Hepatocyte (in vitro differentiated cells): ENCODE data around the gene CLMP.
A peak's percentile ranks its signal among the peaks of the same experiment; 100 is the strongest.

ENCODE experiments used
- CTCF ChIP-seq: fragments of 200-600 bp; sonication (generic); IDR thresholded peaks from 2 replicates; pipeline ENCODE4 v1.5.1; 2016; ENCODE audit warnings: antibody characterized with exemption, mild to moderate bottlenecking; ENCODE audit not compliant: poor library complexity
- EZH2phosphoT487 ChIP-seq: fragments of 200-600 bp; sonication (generic); IDR thresholded peaks from one replicate; pipeline ENCODE4 v1.6.1; 2018; ENCODE audit warnings: antibody characterized with exemption, mild to moderate bottlenecking, low read depth, moderate library complexity; ENCODE audit not compliant: unreplicated experiment, severe bottlenecking

- no peak for TF ChIP-seq EZH2phosphoT487
- TF ChIP-seq CTCF = peak; percentile 55
These were observed 28.9 kb downstream of the CLMP start for GRCh38 chr11:123166071-123166559.
